Measurements from ENCODE around the gene TUBB4B. TPM values are rescaled to one million over a fixed set of nuclear protein-coding genes. Genes with fewer than 3 reads are reported as not detected.

The TUBB4B gene
- total RNA-seq = 99.2 and 1,104 TPM in 2 replicates

DNA sequence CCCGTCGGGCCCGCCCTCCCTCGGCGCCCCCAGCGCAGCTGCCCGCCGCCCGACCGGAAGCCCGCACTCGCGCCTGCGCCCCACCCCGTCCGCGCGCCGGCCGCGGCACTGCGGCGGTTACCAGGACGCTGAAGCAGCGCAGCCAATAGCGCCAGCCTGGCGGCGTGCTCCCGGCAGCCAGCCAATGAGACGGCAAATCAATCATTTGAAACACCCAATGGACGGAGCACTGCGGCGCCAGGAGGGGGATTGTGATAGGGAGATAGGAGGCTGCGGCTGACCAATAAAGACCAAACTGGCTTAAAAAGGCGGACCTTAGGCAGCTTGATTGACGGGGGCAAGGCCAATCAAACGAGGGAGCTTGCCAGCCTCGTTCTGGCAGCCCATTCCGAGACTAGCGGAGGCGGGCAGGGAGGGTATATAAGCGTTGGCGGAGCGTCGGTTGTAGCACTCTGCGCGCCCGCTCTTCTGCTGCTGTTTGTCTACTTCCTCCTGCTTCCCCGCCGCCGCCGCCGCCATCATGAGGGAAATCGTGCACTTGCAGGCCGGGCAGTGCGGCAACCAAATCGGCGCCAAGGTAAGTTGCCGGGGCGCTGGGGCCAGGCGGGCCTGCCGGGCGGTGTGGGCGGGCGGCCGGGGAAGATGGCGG lies at the start of gene TUBB4B:
TUBB4B (plus strand) TSS at position 447 of the 649 bp plus-strand sequence; CDS start at position 521, 74 bp downstream.

DNA sequence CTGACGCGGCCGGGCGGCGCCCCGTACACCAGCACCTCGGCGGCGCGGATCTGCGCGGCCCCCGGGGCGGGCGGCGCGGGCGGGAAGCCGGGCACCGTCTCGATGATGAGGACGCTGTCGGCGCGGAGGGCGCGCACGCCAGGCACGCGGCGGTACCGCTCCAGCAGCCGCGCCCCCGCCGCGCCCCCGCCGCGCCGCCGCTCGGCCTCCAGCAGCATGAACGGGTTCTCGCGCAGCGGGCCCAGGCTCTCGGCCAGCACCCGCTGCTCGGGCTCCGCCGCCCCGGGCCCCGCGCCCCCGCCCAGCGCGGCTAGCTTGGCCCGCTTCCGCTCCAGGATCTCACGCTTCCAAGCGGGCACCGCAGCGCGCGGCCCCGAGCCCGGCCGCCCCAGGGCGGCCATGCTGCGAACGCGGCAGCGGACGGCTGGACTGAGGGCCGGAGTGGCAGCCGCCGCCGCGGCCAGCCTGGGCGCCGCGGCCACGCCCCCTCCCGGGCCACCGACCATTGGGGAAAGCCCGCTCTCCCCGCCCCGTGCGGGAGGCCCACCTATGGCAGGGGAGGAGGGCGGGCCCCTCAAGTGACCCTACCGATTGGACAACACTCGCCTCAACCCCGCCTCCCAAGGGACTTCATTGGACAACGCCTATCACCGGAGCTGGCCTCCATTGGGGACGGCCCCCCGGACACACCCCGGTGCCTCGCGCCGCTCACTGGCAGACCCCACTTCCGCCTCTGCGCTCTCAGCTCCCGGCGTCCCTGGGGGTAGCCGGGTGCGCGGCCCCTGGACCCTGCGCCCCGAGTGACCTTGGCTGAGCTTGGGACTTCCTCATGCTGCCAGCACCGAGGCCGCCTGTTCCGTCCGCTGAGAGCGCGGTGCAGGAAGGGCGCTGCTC lies 40.5 kb upstream of the TUBB4B start, which contains the start of gene TPRN:
TPRN (minus strand) TSS at position 431 of the 894 bp plus-strand sequence; CDS start at position 401, 30 bp downstream.

DNA sequence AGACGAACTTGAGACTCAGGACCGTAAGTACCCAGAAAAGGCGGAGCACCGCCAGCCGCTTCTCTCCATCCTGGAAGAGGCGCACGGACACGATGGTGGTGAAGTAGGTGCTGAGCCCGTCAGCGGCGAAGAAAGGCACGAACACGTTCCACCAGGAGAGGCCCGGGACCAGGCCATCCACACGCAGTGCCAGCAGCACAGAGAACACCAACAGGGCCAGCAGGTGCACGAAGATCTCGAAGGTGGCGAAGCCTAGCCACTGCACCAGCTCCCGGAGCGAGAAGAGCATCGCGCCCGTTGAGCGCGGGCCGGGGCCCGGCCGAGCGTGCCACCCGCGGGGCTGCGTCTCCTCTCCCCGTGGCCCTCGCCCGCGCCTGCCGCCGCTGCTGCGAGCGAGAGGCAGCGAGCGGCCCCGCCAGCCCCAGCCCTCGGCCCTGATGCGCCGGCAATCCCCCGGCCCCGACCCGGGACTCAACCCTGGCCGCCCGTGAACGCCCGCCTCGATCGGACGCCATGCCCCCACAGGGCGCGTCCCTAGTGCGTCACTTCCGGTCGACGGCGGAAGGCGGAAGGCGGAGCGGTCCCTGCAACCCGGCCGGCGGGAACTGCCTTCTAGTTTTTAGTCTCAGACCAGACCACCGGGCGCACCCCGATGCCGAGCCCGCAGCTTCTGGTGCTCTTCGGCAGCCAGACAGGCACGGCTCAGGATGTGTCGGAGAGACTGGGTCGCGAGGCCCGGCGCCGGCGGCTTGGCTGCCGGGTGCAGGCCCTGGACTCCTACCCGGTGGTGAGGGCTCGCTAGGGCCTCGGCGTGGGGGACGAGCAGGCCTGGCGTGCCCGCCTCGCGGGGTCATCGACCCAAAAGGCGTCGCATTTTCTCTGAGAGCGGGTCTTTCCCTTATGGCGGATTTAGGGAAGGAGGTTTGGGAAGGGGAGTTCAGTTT lies 35.7 kb upstream of the TUBB4B start, which contains the start of the genes NDOR1 and TMEM203:
NDOR1 (plus strand) TSS at position 575 of the 944 bp plus-strand sequence; CDS start at position 653, 78 bp downstream.
TMEM203 (minus strand) TSS at position 523 of the 944 bp plus-strand sequence; CDS start at position 289, 234 bp downstream.

DNA sequence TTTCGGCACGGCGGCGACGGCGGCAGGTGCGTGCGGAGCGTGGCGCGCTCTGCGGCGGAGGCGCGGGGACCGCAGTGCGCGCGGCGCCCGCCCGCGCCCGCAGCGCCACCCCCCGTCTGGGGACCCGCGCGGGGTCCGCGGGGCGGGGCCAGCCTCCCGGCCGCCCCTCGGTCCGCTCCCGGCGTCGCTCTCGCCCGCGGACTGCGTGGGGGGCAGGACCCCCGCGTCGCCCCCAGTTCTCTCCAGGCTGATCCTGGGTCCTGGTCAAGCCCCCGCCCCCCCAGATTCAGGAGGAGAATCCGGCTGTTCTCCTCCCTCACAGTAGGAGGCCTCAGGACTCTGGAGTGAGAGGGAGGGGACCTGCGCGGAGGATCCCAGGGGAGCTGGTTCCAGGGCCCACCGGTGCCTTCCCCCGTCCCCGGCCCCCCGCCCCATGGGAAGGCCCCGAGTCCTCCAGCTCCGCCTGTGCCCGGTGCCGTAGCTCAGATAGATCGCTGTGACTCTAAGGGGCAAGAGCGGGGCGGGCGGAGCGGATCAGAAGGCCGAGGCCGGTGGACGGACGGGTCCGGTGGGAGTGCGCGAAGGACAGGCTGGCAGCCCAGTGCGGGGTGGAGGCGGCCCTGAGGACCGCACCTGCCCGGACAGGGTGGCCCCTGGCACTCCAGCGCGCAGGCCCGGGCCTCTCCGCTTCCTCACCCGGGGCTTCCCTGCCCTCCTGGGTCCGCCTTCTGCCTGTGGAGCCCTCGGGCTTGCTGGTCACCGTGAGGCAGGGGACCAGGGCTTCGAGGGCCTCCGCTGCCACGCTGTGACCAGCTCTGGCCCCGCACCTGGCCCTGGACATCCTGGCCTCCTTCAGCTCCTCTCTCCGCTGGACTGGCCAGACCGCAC lies 18.7 kb upstream of the TUBB4B start, which contains the start of gene RNF208:
RNF208 (minus strand) TSS at position 51 of the 888 bp plus-strand sequence. CDS start 1,028 bp downstream, outside the sequence.

DNA sequence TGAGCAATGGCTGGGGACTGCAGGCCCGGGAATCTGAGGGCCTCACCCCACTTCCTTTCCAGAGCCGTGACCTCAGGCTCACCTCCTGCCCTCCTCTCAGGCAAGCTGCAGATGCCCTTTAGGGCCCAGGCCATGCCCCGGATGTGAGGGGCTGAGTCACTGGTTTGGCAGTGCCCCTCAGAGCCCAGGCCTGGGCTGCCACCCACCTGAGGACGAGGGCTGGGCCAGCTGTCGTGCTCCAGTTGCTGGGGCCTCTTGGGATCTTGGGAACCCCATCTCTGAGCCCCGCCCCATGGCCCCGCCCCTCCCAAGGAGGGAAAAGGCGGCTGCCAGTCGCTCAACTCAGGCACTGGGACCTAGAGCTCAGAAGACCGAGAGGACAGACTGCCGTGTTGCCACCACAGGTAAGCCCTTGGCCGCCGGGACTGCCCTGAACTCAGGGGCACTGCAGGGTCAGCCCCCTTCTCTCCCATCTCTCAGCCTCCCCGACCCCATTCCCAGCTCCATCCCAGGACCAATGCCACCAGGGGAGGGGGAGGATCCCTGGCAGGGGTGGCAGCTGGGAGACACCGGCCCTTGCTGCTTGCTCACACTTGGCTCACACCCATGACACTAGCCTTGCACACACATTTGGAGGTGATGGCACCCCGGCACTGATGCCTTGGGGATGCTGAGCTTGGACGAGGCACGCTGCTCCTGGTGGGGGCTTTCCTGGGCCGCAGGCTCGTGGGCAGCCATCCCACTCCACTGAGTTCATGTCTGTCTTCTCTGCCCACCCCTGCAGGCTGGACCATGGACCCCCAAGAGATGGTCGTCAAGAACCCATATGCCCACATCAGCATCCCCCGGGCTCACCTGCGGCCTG lies 16.0 kb upstream of the TUBB4B start, which contains the start of gene CYSRT1:
CYSRT1 (plus strand) TSS at position 345 of the 865 bp plus-strand sequence; CDS start at position 793, 448 bp downstream.

DNA sequence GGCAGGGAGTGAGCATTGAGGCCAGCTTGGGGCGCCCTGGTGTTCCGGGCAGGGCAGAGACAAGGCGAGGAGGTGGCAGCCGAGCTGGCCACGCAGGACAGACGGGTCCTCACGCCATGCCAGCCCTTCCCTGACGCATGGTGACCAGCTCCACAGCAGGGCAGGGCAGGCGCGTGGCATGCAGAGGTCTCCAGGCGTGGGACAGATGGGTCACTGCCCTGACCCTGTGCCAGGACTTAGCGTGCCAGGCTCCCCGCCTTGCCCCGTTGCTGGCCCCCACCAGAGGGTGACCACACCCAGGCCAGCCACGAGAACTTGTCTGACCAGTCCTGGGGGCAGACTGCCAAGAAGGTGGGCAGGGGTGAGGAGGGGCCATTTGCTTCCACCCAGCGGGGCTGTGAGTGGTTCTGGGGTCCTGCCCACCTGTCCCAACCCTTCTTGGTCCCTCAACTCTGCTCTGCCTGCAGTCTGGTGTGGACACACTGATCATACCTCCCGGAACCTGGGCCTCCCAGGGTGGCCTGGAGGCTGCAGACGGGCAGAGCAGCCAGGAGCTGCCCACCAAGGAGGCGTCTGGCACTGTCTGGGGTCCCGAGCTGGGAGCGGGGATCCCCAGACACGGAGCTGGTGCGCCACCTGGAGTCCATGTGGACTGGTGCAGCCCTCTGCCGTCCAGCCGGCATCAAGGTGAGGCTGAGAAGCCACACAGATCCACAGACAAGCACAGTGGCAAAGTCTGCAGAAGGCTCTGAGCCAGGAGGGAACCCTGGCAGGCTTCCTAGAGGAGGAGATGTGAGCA lies 13.8 kb upstream of the TUBB4B start, which contains the start of gene RNF224:
RNF224 (plus strand) TSS at position 449 of the 799 bp plus-strand sequence. CDS start 834 bp downstream, outside the sequence.

DNA sequence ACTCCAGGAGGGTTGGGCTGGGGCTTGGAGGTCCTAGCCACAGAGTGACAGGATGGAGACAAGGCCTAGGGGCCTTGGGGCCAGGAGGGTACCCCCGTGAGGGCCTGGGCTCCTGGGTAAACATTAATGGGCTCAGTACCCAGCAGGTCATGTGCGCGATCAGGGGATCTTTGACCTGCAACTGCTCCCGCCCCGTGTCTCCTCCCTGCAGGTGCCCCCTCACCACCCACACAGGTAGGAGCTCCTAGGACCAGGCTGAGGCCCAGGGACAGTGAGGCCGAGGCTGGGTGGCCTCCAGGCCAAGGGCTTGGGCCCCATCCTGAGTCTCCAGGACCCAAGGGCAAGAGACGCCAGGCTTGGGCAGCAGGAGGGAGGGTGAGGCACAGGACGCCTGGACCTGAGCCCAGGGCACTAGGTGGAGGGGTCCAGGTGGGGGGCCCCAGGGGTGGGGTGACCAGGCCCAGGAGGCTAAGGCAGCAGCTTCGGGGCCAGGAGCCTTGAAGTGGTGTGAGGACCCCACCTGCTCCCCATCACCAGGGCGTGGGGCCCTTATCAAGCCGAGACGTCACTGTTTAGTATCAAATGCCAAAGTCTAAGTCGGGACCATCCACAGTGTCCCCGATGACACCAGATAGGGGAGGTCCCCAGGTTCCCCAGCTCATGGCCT lies 10.2 kb upstream of the TUBB4B start, which contains the start of gene SLC34A3:
SLC34A3 (plus strand) TSS at position 197 of the 667 bp plus-strand sequence. CDS start 802 bp downstream, outside the sequence.

DNA sequence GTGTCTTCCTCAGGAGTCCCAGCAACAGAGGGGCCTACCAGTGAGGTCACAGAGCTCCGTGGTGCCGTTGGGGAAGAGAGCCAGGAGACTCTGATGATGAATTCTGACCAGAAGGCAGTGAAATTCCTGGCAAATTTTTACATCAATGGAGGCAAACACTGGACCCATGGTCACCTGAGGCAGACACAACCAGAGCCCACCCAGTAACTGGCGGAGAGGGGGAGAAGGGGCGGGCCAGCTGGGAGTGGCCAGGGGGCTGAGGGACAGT lies 10.0 kb downstream of the TUBB4B start, which contains the start of gene STPG3:
STPG3 (plus strand) TSS at position 93 of the 268 bp plus-strand sequence; CDS start at position 94, 1 bp downstream.

DNA sequence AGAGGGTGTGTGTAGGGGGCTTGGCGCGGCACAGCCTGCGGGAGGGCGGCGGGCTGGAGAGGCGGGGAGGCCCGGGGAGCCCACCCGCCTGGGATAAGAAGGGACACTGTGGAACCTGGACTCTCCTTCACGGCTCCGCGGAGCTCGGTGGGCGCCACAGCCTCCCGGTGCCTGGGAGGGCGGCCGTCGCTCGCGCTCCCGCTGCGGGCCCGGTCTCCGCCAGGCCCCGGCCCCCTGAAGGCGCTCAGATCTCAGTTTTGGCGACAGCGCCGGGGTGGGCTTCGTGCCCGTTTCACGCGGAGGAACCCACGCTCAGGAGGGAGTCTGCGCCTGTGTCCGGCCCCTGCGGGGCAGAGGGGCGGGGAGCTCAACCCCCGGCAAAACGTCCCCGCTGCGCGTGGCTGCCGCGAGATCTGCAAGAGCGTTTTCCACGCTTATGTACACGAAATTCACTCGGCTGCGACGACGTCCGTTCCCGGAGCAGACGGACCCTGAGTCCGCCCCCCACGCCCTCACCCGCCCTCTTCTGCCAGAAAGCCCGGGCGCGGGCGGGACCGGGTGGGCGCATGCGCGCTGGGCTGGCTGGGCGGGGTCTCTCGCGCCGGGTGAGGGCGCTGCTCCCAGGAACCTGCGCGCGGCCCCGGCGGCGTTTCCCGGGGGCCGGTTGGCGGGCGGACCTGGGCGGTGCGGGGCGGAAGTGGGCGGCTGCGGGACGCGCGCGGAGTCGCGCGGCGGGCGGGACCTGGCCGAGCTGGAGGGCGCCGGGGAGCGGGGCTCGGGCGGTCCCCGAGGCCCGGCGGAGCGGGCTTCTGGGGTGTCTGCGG lies 13.7 kb downstream of the TUBB4B start, which contains the start of gene NELFB:
NELFB (plus strand) TSS at position 704 of the 824 bp plus-strand sequence.

DNA sequence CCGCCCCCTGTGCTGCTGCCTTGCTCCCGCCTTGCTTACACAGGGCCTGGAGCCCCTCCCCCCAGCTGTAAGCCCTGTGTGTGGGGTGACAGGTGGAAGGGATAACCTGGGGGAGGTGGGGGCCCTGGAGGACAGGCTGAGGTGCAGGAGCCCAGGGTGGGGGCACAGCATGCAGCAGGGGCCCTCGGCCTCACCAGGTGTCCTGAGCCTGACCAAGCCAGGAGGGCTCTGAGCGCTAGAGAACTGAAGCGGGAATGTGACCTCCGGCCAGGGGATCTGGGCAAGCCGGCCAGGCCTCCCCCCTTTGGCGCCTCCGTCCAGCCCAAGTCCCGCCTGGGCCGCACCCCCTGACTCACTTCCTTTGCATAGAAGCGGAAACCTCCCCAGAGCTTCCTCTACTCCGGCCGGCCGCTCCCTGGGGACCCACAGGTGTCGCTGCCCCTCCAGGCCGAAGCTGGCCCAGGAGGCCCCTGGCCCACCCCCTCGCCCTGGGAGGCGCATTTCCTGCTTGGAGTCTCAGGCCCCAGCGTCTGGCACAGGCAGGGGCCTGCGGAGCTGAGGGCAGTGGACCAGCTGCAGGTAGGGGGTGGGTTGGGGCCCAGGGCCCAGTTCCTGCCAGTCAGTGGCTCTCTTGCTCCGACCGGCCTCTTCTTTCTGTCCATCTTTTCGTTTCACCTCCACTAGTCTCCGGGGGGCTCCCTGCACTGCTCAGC lies 36.4 kb downstream of the TUBB4B start, which contains the start of gene TOR4A:
TOR4A (plus strand) TSS at position 398 of the 713 bp plus-strand sequence. CDS start 964 bp downstream, outside the sequence.

Other genes starting within 250 kb of the TUBB4B start
- 14.9 and 23.6 TPM in 2 replicates for gene PAXX, start 248.9 kb upstream of the TUBB4B start, total RNA-seq
- gene CLIC3, start 244.7 kb upstream of the TUBB4B start, total RNA-seq = 0.56 and 1.7 TPM in 2 replicates
- 10.4 and 20.3 TPM in 2 replicates for gene ABCA2, start 213.1 kb upstream of the TUBB4B start, total RNA-seq
- gene FUT7, start 209.2 kb upstream of the TUBB4B start, total RNA-seq = not detected in 2 replicates
- 14.6 and 20.3 TPM in 2 replicates for gene NPDC1, start 195.1 kb upstream of the TUBB4B start, total RNA-seq
- not detected in 2 replicates for gene ENTPD2, start 187.2 kb upstream of the TUBB4B start, total RNA-seq
- 0.85 and 10.4 TPM in 2 replicates for gene SAPCD2, start 170.7 kb upstream of the TUBB4B start, total RNA-seq
- gene UAP1L1, start 163.8 kb upstream of the TUBB4B start, total RNA-seq = 5.9 and 16.1 TPM in 2 replicates
- gene MAN1B1, start 154.3 kb upstream of the TUBB4B start, total RNA-seq = 67.3 and 120 TPM in 2 replicates
- gene DPP7, start 126.6 kb upstream of the TUBB4B start, total RNA-seq = 33.9 and 69.9 TPM in 2 replicates
- under 0.01 and 0.19 TPM in 2 replicates for gene GRIN1, start 102.1 kb upstream of the TUBB4B start, total RNA-seq
- gene LRRC26, start 71.2 kb upstream of the TUBB4B start, total RNA-seq = not detected in 2 replicates
- not detected in 2 replicates for gene TMEM210, start 69.2 kb upstream of the TUBB4B start, total RNA-seq
- gene ANAPC2, start 52.7 kb upstream of the TUBB4B start, total RNA-seq = 16.9 and 21.5 TPM in 2 replicates
- gene SSNA1, start 52.6 kb upstream of the TUBB4B start, total RNA-seq = 43.1 and 109 TPM in 2 replicates
- gene TPRN, start 40.5 kb upstream of the TUBB4B start, total RNA-seq = 4.2 and 7.7 TPM in 2 replicates
- gene TMEM203, start 35.6 kb upstream of the TUBB4B start, total RNA-seq = 36.9 and 42.9 TPM in 2 replicates
- 2.8 and 5.9 TPM in 2 replicates for gene NDOR1, start 35.6 kb upstream of the TUBB4B start, total RNA-seq
- 0.19 and 0.28 TPM in 2 replicates for gene RNF208, start 19.0 kb upstream of the TUBB4B start, total RNA-seq
- under 0.01 and 0.19 TPM in 2 replicates for gene CYSRT1, start 16.1 kb upstream of the TUBB4B start, total RNA-seq
- gene RNF224, start 13.8 kb upstream of the TUBB4B start, total RNA-seq = not detected in 2 replicates
- not detected in 2 replicates for gene SLC34A3, start 10.4 kb upstream of the TUBB4B start, total RNA-seq
- gene STPG3, start 10.0 kb downstream of the TUBB4B start, total RNA-seq = not detected in 2 replicates
- 45.1 and 65.0 TPM in 2 replicates for gene NELFB, start 14.0 kb downstream of the TUBB4B start, total RNA-seq
- gene TOR4A, start 36.4 kb downstream of the TUBB4B start, total RNA-seq = 13.8 and 31.1 TPM in 2 replicates
- gene NRARP, start 61.0 kb downstream of the TUBB4B start, total RNA-seq = 0.28 and 0.77 TPM in 2 replicates
- 5.2 and 18.0 TPM in 2 replicates for gene EXD3, start 181.9 kb downstream of the TUBB4B start, total RNA-seq
- 0.28 TPM in 1 of 2 replicates, not detected in the other for gene NOXA1, start 182.1 kb downstream of the TUBB4B start, total RNA-seq
- not detected in 2 replicates for gene ENTPD8, start 200.1 kb downstream of the TUBB4B start, total RNA-seq
- 15.2 and 17.3 TPM in 2 replicates for gene NSMF, start 218.0 kb downstream of the TUBB4B start, total RNA-seq